Fibroblast of skin of left quadriceps (primary cell): ENCODE data around the gene FAM120AOS.
A peak's percentile ranks its signal among the peaks of the same experiment; 100 is the strongest.

ENCODE experiments used
- DNase-seq, 2 experiments: peaks; one replicate each; pipeline ENCODE4 v3.0.0-alpha.2; 2013; ENCODE audit warnings: low read depth in 2 of 2

The FAM120AOS gene

DNA sequence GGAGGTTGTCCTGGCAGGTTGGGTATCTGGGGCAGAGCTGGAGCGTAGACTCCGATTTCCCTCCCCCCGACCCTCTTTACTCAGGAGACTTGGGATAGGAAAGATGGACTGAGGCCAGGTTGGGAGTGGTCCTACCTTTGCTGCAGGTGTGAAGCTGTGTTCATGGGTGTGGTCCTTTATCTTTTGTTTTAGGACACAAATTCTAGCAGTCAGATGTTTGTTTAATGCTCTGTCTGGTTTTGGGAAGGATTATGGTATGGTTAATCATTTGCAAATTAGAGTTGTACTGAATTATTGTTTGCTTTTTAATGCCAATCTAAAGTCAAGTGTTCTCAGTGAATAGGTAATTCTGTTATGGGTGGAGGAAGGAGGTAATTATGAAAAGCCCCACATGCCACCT lies 14.1 kb upstream of the FAM120AOS start:
- no peak for DNase-seq

DNA sequence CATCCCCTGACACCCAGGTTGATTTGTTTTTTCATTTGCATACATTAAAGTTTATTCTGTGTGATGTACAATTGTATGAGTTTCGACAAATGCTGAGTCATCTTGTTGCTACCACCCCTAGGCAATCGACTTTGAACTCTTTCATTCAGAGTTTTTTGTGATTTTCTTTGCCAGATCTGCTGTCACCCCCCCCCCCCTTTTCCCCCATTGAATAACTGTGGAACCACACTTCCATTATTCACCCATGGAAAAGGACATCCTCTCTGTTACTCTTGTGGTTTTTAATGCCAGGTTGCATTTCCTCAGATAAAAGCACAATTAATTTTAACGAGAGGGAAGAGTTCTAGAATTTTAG lies 13.7 kb upstream of the FAM120AOS start:
- no peak for DNase-seq

DNA sequence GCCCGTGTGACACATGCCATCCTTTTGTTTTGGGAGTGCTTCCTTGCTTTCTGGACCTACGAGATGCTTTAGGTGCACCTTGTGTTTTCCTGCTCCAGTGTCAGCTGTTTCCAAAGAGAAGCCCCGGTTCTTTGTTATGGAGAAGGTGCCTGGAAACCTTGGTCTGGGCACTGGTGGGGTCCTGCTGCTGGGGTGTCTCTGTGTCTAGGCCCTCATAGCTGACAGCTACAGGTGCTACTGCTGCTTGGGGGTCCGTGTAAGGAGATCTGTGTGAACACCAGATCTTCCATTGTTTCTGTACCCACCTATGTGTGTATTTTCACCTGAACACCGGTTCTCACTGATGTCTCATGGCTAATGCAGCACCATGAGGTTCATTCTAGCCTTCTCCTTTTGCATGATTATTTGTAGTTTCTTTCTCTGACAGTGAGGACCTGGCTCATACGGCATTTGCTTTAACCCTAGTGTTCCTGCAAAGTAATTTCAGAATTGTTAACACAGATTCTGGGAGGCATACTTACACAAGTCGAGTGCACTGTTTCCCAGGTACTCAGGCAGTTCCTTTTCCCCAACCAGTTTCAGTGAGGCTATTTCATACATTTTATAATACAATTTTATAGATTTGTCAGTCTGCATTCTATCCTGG lies 13.2 kb upstream of the FAM120AOS start:
- no peak for DNase-seq

DNA sequence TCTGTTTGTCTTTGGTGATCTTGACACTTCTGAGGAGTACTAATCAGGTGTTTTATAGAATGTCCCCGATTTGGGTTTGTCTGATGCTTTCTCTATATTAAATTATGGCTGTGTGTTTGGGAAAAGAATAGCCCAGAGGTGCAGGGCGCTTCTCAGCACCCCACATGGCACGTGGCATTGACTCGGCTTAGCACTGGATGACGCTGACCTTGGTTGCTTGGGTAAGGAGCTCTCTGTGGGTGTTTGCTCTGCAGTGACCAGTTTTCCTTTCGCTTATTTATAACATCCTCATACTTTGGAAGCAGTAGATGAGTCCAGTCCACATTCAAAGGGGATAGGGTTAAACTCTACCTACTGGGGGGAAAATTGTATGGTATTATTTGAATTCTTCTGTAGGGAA lies 12.5 kb upstream of the FAM120AOS start:
- DNase-seq: no peak

DNA sequence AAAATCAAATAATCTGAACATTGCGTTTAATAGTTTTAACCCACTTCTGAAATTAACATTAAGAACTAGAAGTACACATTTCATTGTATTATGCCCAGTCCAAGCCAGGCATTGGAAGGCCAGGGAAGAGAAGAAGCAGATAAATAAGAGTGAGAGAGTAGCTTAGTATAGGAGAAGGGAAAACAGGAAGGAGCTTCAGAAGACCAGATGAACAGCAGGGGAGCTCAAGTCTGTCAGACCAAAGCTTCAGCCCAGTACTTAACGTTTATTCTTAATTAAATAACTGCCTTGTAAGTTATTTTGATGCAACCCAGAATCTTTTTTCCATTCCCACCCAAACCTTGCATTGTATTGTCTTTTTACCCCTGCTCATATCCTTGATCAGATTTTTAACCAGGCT lies 11.5 kb upstream of the FAM120AOS start:
- DNase-seq: no peak

DNA sequence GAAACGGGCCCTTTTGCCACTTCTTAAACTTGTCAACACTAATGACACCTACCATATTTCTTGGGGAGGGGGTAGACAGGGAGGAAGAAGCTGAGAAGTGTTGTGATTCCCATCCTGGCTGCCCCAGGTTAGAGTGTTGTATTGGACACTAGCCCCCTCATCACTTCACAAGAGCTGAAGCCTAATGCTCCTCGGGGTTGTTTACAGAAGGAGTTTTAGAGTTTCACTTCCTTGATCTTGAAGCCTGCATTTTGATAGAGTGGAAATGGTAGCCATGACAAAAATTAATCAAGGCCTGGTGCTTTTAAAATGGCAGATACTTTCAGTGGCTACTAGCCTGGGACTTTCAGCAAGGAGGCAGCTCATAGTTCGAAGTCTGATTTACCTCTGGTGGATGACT lies 11.0 kb upstream of the FAM120AOS start:
- DNase-seq: no peak

DNA sequence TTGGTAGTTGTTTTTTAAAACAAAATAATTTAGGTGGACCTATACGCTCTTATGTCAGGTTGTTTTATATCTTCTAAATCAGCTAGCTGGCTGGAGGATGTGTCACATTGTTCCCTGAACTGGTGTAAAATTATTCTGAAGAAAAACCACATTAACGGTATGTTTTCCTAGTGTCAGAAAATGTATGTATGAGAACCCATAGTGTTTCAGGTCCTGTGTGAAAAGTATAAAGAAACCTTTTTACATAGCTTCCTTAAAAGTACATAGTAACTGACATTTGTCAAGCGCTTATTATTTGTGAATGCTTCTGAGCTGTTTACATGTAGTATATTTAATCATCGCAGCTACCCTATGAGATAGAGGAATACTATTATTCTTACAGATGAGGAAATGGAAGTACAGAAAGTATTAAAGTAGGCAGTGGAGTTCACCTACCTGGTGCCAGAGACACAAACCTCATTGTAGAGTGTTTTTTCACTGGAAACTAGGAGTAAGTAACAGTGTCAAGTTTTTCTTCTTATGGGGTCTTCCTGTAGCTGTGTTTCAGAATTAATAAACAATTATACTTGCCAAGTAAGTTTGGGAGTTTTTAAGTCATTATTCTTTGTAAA lies 10.4 kb upstream of the FAM120AOS start:
- no peak for DNase-seq

DNA sequence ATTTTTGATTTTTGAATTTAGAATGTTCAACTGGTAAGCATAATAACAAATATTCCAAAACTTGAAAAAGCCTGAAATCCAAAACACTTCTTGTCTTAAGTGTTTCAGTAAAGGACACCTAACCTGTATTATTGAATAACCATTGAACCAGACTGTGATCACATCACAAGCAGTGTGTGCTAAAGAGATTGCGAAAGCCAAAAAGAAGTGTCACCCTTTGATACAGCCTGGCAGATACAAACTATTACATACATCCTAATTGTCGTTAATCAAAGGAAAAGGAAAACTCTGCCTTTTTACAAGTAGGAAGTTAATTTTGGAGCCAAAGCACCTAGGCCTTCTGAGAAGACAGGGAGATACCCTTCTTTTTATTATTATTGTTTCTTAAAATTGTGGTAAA lies 8.4 kb upstream of the FAM120AOS start:
- no peak for DNase-seq

DNA sequence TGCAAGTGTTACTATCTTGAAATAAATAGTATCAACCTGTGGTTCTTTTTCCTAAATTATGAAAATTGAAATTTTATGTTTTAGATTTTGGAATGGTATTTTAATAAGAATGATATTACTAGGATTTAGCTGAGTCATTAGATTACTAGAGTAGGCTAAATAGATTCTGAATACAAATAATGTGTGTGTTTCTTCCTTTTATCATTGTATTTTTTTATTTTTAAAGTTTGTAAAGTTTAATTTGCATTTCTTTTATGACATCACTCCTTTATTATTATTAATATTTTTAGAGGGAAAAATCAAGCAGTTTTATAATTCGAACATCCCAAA lies 8.0 kb upstream of the FAM120AOS start:
- DNase-seq: no peak

DNA sequence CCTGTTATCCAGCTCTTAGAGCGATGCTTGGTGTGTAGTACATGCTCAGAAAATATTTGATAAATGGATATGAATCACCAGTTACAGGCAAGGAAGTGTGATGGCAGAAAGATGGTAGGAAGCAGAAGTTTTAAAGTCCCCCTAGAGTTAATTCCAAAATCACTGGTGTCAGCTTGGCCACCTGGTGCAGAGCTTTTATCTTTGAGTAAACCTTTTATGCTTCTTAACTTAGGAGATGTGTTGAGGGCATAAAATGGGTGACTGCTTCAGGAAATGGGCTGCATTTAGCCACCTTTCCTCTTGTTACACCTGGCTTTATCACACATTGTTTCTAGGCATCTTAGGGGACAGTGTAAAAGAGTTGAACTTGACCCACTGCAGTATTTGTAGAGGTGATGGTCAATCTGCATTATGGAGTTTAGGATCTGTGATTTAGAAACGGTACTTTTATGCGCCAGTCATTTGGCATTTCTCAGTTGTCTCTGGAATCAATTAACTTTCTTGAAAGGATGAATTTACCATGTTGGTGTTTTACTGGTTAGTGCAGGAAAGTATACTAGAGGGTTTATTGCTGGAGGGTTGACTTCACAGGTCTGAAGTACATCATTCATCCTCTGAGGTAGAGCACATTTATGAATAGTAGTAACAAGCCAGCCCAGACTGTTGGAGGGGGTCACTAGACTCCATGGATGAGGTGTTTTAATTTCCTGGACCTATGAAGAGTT lies 7.5 kb upstream of the FAM120AOS start:
- no peak for DNase-seq

DNA sequence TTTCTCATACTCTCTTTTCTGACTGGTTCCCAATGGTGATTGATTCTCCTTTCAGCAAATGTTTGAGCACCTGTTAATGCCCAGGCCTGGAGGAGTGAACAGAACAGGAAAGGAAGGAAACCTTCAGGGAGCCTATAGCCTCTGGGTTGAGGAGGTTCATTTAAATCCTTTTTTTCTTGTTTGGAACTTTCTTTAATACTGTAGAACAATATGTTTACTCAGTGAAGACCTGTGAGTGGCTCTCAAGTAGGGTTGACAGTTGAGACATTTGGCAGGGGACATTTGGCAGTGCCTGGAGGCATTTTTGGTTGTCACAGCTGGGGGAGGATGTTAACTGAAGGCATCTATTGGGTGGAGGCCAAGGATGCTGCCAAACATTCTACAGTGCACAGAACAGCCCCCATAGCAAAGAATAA lies 6.1 kb upstream of the FAM120AOS start:
- no peak for DNase-seq

DNA sequence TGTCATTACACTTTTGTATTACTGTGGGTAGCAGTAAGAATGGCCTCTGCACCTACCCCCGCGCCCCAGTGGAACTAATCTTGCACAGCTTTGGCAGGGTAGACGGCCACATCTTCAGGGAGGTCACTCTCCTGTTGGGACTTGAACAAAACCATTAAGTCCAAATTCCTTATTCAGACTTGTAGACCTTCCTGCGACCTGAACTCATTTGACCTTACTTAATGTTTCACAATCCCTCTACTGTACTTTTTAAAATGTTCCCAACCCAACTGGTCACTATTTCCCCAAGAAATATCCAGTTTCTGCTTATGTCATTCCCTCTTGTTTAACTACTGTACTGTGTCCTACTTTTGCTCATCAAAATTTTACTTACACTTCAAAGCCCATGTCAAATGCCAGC lies 5.3 kb upstream of the FAM120AOS start:
- no peak for DNase-seq

DNA sequence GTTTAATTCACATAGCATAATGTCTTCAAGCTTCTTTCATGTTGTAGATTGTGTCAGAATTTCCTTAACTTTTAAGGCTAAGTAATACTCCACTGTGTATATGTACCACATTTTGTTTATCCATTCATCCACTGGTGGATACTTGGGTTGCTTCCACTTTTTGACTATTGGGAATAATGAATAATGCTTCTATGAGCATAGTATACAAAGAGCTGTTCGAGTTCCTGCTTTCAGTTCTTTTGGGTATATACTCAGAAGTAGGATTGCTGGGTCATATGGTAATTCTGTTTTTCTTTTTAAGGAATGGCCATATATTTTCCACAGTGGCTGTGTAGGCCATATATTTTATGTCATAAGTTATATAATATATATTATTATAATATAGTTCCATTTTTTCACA lies 3.6 kb upstream of the FAM120AOS start:
- no peak for DNase-seq

DNA sequence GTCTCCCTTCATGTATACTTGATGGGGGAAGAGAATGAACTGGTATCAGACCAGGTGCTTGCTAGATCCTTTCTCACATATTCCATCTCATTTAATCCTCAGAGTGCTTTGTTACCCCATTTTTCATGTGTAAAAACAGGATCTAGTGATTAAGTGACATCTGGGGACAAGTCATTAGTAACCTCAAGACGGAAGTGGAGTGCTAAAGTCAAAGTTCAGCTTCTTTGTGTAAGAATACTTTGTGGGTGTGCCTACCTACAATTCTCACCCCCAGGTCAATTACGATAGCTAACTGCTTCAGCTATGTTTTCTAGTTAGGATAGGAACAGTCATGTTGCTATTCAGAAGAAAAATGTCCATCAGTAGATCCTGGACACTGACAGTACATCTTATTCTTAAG lies 3.1 kb upstream of the FAM120AOS start:
- DNase-seq: no peak

DNA sequence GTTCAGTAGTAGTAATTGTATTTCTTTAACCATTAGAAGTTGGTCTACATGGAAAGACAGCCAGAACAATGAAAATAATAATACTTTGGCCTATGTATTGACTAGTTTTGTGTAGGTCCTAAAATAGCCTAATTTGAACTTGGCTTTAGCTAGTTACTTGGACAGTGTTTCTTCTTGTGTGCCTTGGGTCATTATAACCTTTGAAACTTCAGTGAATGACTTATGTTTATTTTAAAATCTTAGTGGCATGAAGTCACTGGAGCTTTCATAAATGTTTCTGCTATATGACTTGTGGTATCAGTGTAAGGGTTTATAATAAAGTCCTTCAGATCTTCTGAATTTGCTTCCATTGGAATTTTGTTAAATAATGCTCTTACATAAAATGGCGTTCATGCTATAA lies 2.6 kb upstream of the FAM120AOS start:
- DNase-seq: no peak

DNA sequence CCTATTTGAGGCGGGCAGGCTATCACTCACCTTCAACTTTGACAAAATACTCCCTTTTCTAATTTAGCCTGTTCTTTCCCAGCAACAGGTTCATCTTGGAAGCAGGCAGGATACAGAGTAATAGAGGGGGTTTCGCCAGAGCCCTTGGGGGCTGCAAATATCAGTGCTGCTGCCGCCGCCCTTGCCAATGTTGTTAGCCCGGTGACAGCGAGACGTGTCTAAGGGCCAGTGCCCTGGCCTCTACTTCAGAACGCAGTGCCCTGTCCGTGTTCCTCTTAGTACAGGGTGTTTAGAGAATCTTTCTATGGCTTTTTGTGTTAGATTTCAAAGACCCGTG lies 703 bp downstream of the FAM120AOS start:
- no peak for DNase-seq

DNA sequence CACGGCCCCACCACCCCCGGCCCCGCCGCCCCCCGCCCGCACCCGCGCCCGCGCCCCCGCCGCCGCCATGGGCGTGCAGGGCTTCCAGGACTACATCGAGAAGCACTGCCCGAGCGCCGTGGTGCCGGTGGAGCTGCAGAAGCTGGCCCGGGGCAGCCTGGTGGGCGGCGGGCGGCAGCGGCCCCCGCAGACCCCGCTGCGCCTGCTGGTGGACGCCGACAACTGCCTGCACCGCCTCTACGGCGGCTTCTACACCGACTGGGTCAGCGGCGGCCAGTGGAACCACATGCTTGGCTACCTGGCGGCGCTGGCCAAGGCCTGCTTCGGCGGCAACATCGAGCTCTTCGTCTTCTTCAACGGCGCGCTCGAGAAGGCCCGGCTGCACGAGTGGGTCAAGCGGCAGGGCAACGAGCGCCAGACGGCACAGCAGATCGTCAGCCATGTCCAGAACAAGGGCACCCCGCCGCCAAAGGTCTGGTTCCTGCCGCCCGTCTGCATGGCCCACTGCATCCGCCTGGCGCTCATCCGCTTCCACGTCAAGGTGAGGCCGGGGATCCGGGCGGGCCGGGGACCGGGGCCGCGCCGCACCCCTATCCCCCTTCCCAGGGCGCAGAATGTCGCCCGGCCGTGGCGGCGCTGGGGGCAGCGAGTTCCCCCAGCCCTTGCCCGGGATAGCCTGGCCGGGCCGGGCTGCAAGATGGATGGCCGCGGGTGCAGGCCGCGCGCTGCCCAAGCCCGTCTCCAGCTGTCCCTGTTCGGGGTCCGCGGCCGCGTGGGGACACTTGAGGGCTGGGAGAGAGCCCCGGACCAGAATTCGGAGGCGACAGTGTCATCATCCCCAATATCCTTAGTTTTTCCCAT lies 1.3 kb downstream of the FAM120AOS start:
- no peak for DNase-seq

DNA sequence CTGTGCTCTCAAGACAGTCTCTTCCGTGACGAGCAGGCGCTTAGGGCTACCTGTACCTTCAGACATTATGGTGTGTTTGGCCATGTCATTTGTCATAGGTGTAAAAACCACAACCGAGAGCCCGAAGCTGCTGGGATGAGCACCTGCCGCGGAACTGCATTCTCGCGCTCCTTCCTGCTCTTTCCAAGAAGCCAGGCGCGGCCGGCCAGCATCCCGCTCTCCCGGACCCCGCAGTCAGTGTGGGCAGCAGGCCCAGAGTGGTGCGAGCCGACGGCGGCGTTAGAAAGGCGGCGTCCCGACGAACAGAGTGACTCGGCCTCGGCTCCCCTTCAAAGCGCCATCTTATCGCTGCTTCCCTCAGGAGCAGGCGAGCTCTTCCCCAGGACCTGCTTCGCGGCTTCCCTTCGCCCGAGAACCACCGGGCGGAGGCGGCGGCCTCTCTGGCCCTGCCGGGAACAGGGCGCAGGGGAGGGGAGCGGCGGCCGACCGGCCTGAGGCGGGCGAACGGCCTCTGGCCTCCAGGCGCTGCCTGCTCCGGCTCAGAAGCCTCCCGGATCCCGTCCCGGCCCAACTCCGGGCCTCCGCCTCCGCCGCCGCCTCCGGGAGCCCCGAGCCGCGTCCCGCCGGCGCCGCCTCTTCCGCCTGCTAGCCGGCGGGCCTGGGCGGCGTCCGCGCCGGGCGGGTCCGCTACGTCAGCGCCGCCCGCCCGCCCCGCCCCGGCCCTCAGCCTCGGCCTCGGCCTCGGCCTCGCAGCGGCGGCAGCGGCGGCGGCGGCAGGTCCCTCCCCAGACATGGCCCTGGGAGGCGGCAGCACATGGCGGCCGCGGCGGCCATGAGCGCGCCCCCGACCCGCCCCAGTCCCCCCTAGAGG lies 2.2 kb downstream of the FAM120AOS start, which contains the start of gene FAM120A:
TSS of gene FAM120A (plus strand) at position 741 of the 871 bp plus-strand sequence. CDS start 231 bp downstream, outside the sequence.
- DNase-seq: peak; percentile 56

DNA sequence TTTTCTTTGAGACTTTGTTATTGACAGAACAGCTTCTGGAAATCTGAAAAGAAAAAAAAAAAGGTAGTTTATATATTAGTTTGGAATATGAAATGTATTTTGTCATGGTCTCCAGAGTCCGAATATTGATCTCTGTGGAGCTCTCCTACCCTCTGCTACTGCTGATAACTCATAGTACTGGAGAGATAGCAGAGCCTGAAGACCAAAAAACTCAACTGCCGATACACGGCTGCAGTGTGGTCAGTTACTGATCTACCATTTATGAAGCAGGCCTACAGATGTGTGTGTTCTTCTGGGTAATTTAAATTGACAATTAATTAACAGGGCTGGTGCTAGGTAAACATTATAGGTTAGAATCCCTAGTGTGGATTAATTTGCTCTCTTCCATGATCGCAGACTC lies 5.7 kb downstream of the FAM120AOS start:
- DNase-seq: no peak

DNA sequence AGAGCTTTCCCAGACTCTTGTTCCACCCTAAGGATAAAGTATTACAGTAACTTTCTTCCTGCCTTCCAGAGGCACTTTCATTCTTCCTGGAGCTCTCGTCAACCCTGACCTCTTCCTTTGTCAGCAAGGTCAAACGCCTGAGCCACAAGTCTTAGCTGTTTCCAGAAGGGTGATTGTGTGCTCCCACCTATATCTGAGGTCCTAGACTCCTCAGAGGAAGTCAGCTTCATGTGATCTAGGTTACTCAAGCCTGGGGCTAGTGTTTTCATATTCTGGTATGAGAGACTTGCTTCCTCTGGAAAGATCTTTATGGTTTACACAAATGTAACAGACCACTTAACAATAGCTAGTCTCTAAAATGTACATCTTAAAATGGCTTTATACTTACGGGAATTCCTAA lies 7.3 kb downstream of the FAM120AOS start:
- DNase-seq: no peak

DNA sequence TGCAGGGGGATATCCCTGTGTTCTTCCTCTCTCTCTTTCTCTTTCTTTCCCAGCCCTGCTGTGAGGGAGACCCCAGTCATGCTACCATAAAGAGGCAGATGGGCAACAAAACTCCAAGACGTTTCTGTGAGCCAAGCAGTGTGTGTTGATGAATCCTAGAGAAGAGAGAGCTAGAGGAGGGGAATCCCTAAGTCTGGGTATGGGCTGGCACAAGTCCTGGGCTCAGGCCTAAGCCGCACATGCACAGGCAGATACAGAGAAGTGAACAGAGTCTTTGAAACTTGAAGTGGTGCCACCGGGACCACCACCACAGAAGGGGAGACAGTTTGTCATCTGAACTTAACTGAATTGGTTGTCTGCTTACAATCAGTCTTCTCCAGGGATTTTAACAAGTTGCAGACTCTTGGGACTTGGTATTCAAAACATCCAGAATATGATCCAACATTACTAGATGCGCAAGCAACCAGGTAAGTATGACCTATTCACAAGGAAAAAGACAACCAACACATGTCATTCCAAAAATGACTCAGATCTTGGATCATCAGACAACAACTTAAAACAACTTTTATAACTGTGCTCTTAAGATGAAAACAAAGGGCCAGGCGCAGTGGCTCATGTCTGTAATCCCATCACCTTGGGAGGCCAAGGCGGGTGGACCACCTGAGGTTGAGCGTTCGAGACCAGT lies 12.3 kb downstream of the FAM120AOS start:
- DNase-seq: no peak
